ENCODE measurements around the gene MAPK12. TPM values are rescaled to one million over a fixed set of nuclear protein-coding genes. Genes with fewer than 3 reads are reported as not detected.

Gene MAPK12
- total RNA-seq, 1 donor from 2014 or later, result 25.5 TPM

DNA sequence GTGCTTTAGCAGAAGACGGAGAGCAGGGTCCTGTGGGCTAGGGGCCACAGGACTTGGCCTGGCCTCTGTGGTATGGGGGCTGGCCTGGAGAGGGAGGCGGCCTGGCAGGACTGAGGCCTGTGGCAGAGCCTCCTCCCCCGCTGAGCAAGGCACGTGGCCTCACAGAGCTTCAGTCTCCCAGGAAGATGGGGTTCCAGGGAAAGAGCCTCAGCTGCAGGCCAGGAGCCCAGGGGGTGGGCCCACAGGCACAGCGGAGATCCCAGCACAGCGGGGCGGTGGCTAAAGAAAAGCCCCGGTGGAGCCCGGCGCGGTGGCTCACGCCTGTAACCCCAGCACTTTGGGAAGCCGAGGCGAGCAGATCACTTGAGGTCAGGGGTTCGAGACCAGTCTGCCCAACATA is 2.2 kb downstream of the MAPK12 start:
- H3K27me3 ChIP-seq (ENCODE audit: control insufficient read depth, insufficient read depth, low read length), result no peaks in the 10 kb centered on the region
- DNase-seq (ENCODE audit: low read depth), result no peak
- H3K36me3 ChIP-seq (ENCODE audit: control insufficient read depth, insufficient read depth, low read length), result peaks cover 2% of the 10 kb centered on the region
- H3K4me3 ChIP-seq (ENCODE audit: low read depth, low read length), result no peak overlapping the region
- TF ChIP-seq, protein P1, sequence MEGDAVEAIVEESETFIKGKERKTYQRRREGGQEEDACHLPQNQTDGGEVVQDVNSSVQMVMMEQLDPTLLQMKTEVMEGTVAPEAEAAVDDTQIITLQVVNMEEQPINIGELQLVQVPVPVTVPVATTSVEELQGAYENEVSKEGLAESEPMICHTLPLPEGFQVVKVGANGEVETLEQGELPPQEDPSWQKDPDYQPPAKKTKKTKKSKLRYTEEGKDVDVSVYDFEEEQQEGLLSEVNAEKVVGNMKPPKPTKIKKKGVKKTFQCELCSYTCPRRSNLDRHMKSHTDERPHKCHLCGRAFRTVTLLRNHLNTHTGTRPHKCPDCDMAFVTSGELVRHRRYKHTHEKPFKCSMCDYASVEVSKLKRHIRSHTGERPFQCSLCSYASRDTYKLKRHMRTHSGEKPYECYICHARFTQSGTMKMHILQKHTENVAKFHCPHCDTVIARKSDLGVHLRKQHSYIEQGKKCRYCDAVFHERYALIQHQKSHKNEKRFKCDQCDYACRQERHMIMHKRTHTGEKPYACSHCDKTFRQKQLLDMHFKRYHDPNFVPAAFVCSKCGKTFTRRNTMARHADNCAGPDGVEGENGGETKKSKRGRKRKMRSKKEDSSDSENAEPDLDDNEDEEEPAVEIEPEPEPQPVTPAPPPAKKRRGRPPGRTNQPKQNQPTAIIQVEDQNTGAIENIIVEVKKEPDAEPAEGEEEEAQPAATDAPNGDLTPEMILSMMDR (IDR thresholded peaks at IDR 0.05; ENCODE audit: insufficient read depth, low read length, poor library complexity, severe bottlenecking), result no peak

DNA sequence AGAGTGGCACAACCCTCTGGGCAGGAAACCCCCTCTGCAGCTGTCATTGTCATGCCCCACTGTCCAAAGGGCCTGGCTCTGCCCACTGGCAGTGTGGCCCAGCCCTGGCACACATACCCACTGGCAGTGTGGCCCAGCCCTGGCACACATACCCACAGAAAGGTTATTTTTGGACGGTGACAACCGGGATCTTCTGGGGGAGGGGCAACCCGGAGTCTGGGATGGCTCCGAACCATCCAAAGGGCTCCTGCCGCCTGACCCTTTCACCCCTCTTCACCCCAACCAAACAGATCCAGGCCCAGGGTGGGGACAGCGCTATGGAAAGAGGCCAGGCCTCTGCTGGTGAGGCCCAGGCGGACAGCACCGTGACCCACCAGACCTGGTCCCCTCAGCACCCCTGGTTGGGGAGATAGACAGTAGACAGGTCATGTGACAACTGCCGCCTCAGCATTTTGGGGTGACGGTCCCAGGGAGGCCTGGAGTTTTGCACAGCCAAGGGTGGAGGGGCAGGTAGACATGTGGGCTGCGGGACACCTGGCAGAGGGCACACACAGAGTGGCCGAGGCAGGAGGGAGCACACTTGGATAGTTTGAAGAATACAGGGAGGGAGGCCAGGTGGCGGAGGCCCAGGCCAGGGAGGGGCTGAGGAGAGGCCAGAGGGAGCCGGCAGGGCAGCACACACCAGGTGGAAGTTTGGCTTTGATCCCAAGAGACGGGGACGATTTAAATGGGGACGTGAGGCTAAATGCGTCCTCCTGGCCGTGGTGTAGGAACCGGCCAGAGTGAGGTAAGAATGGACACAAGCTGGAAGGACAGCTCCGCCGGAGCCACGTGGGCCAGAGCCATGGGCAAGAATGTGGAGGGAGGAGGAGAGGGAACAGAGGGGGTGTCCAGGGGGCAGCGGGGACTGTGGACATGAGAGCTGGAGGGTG is 2.9 kb downstream of the MAPK12 start:
- H3K27me3 ChIP-seq (ENCODE audit: control insufficient read depth, insufficient read depth, low read length), result no peaks in the 10 kb centered on the region
- no peak overlapping the region for H3K4me3 ChIP-seq (ENCODE audit: low read depth, low read length)
- H3K36me3 ChIP-seq (ENCODE audit: control insufficient read depth, insufficient read depth, low read length), result peaks cover 2% of the 10 kb centered on the region
- TF ChIP-seq, protein P1 (IDR thresholded peaks at IDR 0.05; ENCODE audit: insufficient read depth, low read length, poor library complexity, severe bottlenecking), result no peak
- DNase-seq (ENCODE audit: low read depth), result no peak

DNA sequence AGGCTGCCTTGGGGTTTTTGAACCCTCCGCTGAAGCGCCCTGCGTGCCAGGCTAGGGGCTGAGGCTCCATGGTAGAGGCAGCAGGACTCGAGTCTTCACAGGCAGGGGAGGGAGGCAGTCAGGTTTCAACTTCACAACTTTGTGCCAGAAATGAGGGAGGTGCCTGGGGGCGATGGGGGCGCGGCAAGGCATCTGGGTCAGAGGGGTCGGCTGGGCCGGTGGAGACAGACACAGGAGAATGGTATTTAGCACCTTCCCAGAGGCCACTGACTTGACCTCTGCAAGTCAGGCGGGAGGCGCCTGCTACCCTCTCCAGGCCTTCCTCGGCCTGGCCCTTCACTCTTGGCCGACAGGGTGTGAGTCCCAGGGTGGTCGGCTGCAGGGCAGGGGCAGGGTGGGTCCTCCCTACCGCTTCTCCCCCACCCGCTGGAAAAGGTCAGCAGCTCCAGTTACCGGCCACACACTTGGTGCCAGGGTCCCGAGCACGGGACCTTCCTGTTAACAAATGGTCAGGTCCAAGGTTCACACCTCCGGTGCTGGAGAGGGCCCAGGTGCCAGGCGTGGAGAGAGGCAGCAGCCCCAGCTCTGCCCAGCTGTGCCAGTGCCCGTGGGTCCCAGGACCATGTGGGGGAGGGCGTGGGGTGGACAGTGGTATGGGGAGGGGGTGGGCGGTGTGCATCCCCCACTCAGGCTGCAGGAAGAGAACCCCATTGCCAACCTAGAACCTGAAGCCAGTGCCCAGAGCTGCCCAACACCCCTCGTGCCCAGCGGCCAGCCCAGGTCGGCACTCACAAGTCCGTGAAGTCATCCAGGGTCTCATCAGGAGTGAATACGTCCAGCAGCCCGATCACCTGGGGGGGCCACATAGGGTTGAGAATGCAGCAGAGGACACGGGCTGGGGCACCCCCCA is 3.8 kb downstream of the MAPK12 start:
- peaks cover 2% of the 10 kb centered on the region for H3K36me3 ChIP-seq (ENCODE audit: control insufficient read depth, insufficient read depth, low read length)
- TF ChIP-seq, protein P1 (IDR thresholded peaks at IDR 0.05; ENCODE audit: insufficient read depth, low read length, poor library complexity, severe bottlenecking), result no peak
- H3K4me3 ChIP-seq (ENCODE audit: low read depth, low read length), result no peak overlapping the region

DNA sequence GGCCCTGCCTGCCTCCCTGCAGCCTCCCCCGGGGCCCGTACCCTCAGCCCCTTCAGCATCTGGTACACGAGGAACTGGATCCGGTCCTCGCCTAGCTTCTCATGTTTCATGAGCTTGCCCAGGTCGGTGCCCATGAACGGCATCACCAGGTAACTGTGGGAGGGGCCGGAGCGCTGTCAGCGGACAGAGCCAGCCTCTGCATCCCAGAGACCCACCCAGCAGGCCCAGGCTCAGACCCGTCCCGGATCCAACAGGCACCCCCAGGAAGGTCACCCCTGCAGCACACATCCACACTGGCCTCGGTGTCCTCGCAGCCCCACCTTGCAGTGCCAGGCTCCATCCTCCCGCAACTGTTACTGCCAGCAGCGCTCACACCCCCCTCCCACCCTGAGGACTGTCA is 4.4 kb downstream of the MAPK12 start:
- no peak overlapping the region for H3K4me3 ChIP-seq (ENCODE audit: low read depth, low read length)
- DNase-seq (ENCODE audit: low read depth), result no peak
- H3K36me3 ChIP-seq (ENCODE audit: control insufficient read depth, insufficient read depth, low read length), result peaks cover 2% of the 10 kb centered on the region
- H3K27me3 ChIP-seq (ENCODE audit: control insufficient read depth, insufficient read depth, low read length), result no peaks in the 10 kb centered on the region
- TF ChIP-seq, protein P1 (IDR thresholded peaks at IDR 0.05; ENCODE audit: insufficient read depth, low read length, poor library complexity, severe bottlenecking), result no peak

More for the DNA sequence above, 3.8 kb downstream of the MAPK12 start:
- H3K27me3 ChIP-seq (ENCODE audit: control insufficient read depth, insufficient read depth, low read length), result no peaks in the 10 kb centered on the region
- no peak for DNase-seq (ENCODE audit: low read depth)

DNA sequence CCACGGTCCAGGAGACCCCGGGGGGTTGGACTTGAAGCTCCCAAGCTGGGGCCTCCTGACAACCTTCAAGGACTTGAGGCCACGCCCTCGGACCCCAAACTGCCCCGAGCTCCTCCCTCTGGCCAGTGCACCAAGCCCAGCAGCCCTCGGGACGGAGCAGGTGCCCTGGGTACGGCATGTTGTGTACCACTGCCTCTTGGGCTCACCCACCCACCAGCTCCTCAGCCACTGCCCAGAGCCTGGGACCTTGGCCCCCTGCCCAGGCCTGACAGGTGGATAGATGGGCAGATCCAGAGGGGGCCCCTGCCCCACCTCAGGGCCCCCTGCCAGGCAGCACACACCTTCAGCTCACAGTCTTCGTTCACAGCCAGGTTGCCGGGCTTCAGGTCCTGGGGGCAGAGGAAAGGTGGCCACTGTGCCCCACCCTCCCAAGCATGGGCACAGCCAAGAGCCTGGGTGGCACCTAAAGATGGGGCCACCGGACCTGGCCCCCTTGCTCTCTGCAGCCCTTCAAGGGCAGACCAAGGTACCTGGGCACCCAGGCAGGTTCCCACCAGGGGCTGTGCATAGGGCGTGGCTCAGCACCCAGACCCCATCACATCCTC is 5.1 kb downstream of the MAPK12 start:
- TF ChIP-seq, protein P1 (IDR thresholded peaks at IDR 0.05; ENCODE audit: insufficient read depth, low read length, poor library complexity, severe bottlenecking), result no peak
- no peak overlapping the region for H3K4me3 ChIP-seq (ENCODE audit: low read depth, low read length)
- no peak for DNase-seq (ENCODE audit: low read depth)

More for the DNA sequence above, 5.1 kb downstream of the MAPK12 start:
- H3K27me3 ChIP-seq (ENCODE audit: control insufficient read depth, insufficient read depth, low read length), result no peaks in the 10 kb centered on the region
- H3K36me3 ChIP-seq (ENCODE audit: control insufficient read depth, insufficient read depth, low read length), result peaks cover 2% of the 10 kb centered on the region
